Measurements from ENCODE around the gene EVI5.

DNA sequence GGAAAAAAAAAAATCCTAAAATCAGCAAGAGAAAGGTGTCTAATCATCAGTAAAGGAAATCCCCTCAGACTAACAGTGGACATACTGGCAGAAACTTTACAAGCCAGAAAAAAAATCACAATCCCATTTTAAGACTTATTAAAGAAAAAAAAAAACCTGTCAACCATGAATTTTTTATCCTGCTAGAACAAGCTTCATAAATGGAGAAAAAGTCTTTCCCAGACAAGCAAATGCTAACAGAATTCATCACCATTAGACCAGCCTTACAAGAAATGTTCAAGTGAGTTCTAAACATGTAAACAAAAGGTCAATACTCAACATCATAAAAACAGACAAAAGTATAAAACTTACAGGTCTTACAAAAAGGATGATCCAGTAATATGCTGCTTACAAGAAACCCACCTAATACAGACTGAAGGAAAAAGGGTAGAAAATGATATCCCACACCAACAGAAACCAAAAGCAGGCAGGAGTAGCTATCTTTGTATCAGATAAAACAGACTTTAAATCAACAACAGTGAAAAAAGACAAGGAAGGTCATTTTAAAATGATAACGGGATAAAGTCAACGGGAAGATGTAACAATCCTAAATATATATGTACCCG, 129.6 kb downstream of the EVI5 start:
- TF ChIP-seq, protein P1, sequence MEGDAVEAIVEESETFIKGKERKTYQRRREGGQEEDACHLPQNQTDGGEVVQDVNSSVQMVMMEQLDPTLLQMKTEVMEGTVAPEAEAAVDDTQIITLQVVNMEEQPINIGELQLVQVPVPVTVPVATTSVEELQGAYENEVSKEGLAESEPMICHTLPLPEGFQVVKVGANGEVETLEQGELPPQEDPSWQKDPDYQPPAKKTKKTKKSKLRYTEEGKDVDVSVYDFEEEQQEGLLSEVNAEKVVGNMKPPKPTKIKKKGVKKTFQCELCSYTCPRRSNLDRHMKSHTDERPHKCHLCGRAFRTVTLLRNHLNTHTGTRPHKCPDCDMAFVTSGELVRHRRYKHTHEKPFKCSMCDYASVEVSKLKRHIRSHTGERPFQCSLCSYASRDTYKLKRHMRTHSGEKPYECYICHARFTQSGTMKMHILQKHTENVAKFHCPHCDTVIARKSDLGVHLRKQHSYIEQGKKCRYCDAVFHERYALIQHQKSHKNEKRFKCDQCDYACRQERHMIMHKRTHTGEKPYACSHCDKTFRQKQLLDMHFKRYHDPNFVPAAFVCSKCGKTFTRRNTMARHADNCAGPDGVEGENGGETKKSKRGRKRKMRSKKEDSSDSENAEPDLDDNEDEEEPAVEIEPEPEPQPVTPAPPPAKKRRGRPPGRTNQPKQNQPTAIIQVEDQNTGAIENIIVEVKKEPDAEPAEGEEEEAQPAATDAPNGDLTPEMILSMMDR (IDR thresholded peaks at IDR 0.05): no peak
- TF ChIP-seq POLR2A (IDR thresholded peaks at IDR 0.05): no peak

Measured in Peyer's patch (tissue), 4 donors.